IMR-90 (cell line): ENCODE measurements around the gene WLS. TPM values are rescaled to one million over a fixed set of nuclear protein-coding genes. Genes with fewer than 3 reads are reported as not detected.

ENCODE experiments used
- ATAC-seq: fragments of 200-7000 bp; cut with Tn5 transposase; 2 replicates; pipeline ENCODE4 v1.9.1; 2020; ENCODE audit warnings: low read depth, mild to moderate bottlenecking, moderate library complexity
- BruUV-seq: library from RNA; stranded (reverse); fragments of 400-500 nt; replicated peaks from 2 replicates; lab custom pipeline; 2021; lab: Mats Ljungman, UMichigan
- CTCF ChIA-PET: fragments of 300-600 bp; formaldehyde crosslinking; extraction: SDS; loops from one replicate; lab custom pipeline; 2021; ENCODE audit warnings: antibody characterized with exemption; lab: Yijun Ruan, JAX
- POLR2A ChIA-PET: fragments of 300-600 bp; sonication (Branson Sonifier 250); formaldehyde crosslinking; loops from one replicate; lab custom pipeline; 2022; ENCODE audit warnings: antibody characterized with exemption; ENCODE audit not compliant: unreplicated experiment; lab: Charles Lee
- DNase-seq: peaks from one replicate; pipeline ENCODE4 v3.0.0; 2013
- H2AFZ ChIP-seq: replicated peaks from 2 replicates; pipeline ENCODE3; 2013; ENCODE audit warnings: low read length, mild to moderate bottlenecking; ENCODE audit not compliant: poor library complexity
- H2AK5ac ChIP-seq: 2 replicates; pipeline ENCODE4 v1.6.1; 2013; ENCODE audit warnings: low read depth, low read length, inconsistent platforms
- H2AK9ac ChIP-seq: replicated peaks from 2 replicates; pipeline ENCODE3; 2013; ENCODE audit warnings: mild to moderate bottlenecking, low read depth, low read length, moderate library complexity; ENCODE audit not compliant: poor library complexity
- H2BK120ac ChIP-seq: 2 replicates; pipeline ENCODE4 v1.6.1; 2013; ENCODE audit warnings: low read depth, low read length, inconsistent platforms
- H2BK15ac ChIP-seq: 3 replicates; pipeline ENCODE4 v1.6.1; 2013; ENCODE audit warnings: low read depth, low read length, inconsistent platforms
- H2BK20ac ChIP-seq: 2 replicates; pipeline ENCODE4 v1.6.1; 2013; ENCODE audit warnings: low read depth, mild to moderate bottlenecking, inconsistent platforms, low read length, moderate library complexity
- H2BK5ac ChIP-seq: 2 replicates; pipeline ENCODE4 v1.6.1; 2013; ENCODE audit warnings: mild to moderate bottlenecking, low read depth, low read length, inconsistent platforms; ENCODE audit not compliant: poor library complexity, severe bottlenecking
- H3K14ac ChIP-seq: replicated peaks from 2 replicates; pipeline ENCODE4 v1.6.1; 2013; ENCODE audit warnings: low read depth, low read length, inconsistent platforms
- H3K18ac ChIP-seq: 2 replicates; pipeline ENCODE4 v1.6.1; 2013; ENCODE audit warnings: low read depth, low read length, control low read depth
- H3K23ac ChIP-seq: 2 replicates; pipeline ENCODE4 v1.6.1; 2013; ENCODE audit warnings: low read depth, low read length, inconsistent platforms
- H3K27ac ChIP-seq: 2 replicates; pipeline ENCODE4 v1.5.1; 2013; ENCODE audit warnings: mild to moderate bottlenecking, control low read depth, low read length; ENCODE audit not compliant: insufficient read depth
- H3K27me3 ChIP-seq: 2 replicates; pipeline ENCODE4 v1.6.1; 2013; ENCODE audit warnings: low read length; ENCODE audit not compliant: control insufficient read depth, insufficient read depth
- H3K36me3 ChIP-seq: 2 replicates; pipeline ENCODE4 v1.6.1; 2013; ENCODE audit warnings: low read length, mixed read lengths; ENCODE audit not compliant: control insufficient read depth, insufficient read depth
- H3K4ac ChIP-seq: 2 replicates; pipeline ENCODE4 v1.6.1; 2013; ENCODE audit warnings: low read depth, low read length, inconsistent platforms
- H3K4me1 ChIP-seq: 2 replicates; pipeline ENCODE4 v1.6.1; 2013; ENCODE audit warnings: low read length, mixed read lengths; ENCODE audit not compliant: control insufficient read depth, insufficient read depth
- H3K4me2 ChIP-seq: 2 replicates; pipeline ENCODE4 v1.6.1; 2013; ENCODE audit warnings: low read depth, mild to moderate bottlenecking, control low read depth, low read length, moderate library complexity
- H3K4me3 ChIP-seq: 2 replicates; pipeline ENCODE4 v1.5.1; 2013; ENCODE audit warnings: low read depth, mild to moderate bottlenecking, control low read depth, low read length, moderate library complexity; ENCODE audit not compliant: insufficient read depth
- H3K56ac ChIP-seq: 2 replicates; pipeline ENCODE4 v1.6.1; 2013; ENCODE audit warnings: low read length, inconsistent platforms; ENCODE audit not compliant: insufficient read depth; ENCODE audit errors: extremely low read depth
- H3K79me1 ChIP-seq, 2 experiments: 2 replicates each; pipeline ENCODE4 v1.6.1; 2013; ENCODE audit warnings: low read length in 2 of 2, inconsistent platforms in 1 of 2, low read depth in 1 of 2
- H3K9ac ChIP-seq: 2 replicates; pipeline ENCODE4 v1.6.1; 2013; ENCODE audit warnings: low read depth, low read length, control low read depth
- H3K9me1 ChIP-seq: 2 replicates; pipeline ENCODE4 v1.6.1; 2013; ENCODE audit warnings: low read length, inconsistent platforms; ENCODE audit not compliant: insufficient read depth
- H3K9me3 ChIP-seq: 2 replicates; pipeline ENCODE4 v1.6.1; 2013; ENCODE audit warnings: low read length; ENCODE audit not compliant: control insufficient read depth, insufficient read depth
- H4K20me1 ChIP-seq: 2 replicates; pipeline ENCODE4 v1.6.1; 2013; ENCODE audit warnings: low read length, inconsistent platforms; ENCODE audit not compliant: insufficient read depth
- H4K5ac ChIP-seq: 2 replicates; pipeline ENCODE4 v1.6.1; 2013; ENCODE audit warnings: mild to moderate bottlenecking, low read depth, low read length, control low read depth
- H4K8ac ChIP-seq, 2 experiments: 2 replicates each; pipeline ENCODE4 v1.6.1; 2013; ENCODE audit warnings: low read depth in 2 of 2, low read length in 2 of 2, control low read depth in 1 of 2, inconsistent platforms in 1 of 2
- H4K91ac ChIP-seq: 2 replicates; pipeline ENCODE4 v1.6.1; 2013; ENCODE audit warnings: low read depth, low read length, inconsistent platforms; ENCODE audit not compliant: insufficient read depth
- BHLHE40 ChIP-seq: fragments of 150-350 bp; IDR thresholded peaks from 2 replicates; pipeline ENCODE4 v1.6.1; 2016; ENCODE audit warnings: mild to moderate bottlenecking, low read depth, low read length
- CEBPB ChIP-seq: IDR thresholded peaks from 2 replicates; pipeline ENCODE4 v1.6.1; 2012; ENCODE audit warnings: low read depth, low read length, improper control_type of control experiment
- CHD1 ChIP-seq: IDR thresholded peaks from 2 replicates; pipeline ENCODE4 v1.6.1; 2012; ENCODE audit warnings: low read depth, low read length, improper control_type of control experiment
- FOS ChIP-seq: fragments of 150-350 bp; IDR thresholded peaks from 2 replicates; pipeline ENCODE4 v1.6.1; 2016; ENCODE audit warnings: low read depth, low read length
- MAZ ChIP-seq: IDR thresholded peaks from 2 replicates; pipeline ENCODE4 v1.6.1; 2012; ENCODE audit warnings: low read depth, mild to moderate bottlenecking, low read length, improper control_type of control experiment, moderate library complexity, borderline replicate concordance
- MXI1 ChIP-seq: IDR thresholded peaks from 2 replicates; pipeline ENCODE4 v1.6.1; 2012; ENCODE audit warnings: low read depth, mild to moderate bottlenecking, low read length, moderate library complexity, borderline replicate concordance
- NFE2L2 ChIP-seq: fragments of 150-350 bp; IDR thresholded peaks from 2 replicates; pipeline ENCODE4 v1.6.1; 2016; ENCODE audit warnings: low read depth, mild to moderate bottlenecking, low read length
- RAD21 ChIP-seq: IDR thresholded peaks from 2 replicates; pipeline ENCODE4 v1.6.1; 2012; ENCODE audit warnings: low read length, improper control_type of control experiment
- dilution Hi-C: fragments of 300-500 bp; cut with HindIII; formaldehyde crosslinking; loops from one replicate; pipeline ENCODE4 v1.14.3; 2018; ENCODE audit warnings: low sequenced_read_pairs; ENCODE audit not compliant: unreplicated experiment
- in situ Hi-C: fragments of 300-500 bp; cut with MboI; formaldehyde crosslinking; loops from 3 replicates; pipeline ENCODE4 v1.14.3; 2019; ENCODE audit warnings: low sequenced_read_pairs, inconsistent platforms, mixed read lengths
- intact Hi-C: fragments of 100-400 bp; cut with micrococcal nuclease; formaldehyde crosslinking; loops from 2 replicates; pipeline ENCODE4 v1.10.0; 2022
- polyA plus RNA-seq, 3 experiments: library from polyadenylated mRNA; depleted of rRNA; stranded (reverse); fragments of >200 nt; gene quantifications; 2 replicates each; pipeline ENCODE4 v1.2.3, GENCODE V29; 2012; ENCODE audit warnings: low replicate concordance in 1 of 3
- total RNA-seq: library from RNA; depleted of rRNA; stranded (reverse); fragments of >200 nt; gene quantifications from 2 replicates; pipeline ENCODE4 v1.2.3, GENCODE V29; 2012
- TF ChIP-seq, protein P1 (sequence below): fragments of 150-350 bp; IDR thresholded peaks from 2 replicates; pipeline ENCODE4 v1.6.1; 2017; ENCODE audit warnings: mild to moderate bottlenecking, antibody characterized with exemption, low read length, low read depth

The WLS gene
- total and polyA plus RNA-seq, 2 of the 4 experiments (the other 2 are of a cell fraction), result 152 to 157 TPM

DNA sequence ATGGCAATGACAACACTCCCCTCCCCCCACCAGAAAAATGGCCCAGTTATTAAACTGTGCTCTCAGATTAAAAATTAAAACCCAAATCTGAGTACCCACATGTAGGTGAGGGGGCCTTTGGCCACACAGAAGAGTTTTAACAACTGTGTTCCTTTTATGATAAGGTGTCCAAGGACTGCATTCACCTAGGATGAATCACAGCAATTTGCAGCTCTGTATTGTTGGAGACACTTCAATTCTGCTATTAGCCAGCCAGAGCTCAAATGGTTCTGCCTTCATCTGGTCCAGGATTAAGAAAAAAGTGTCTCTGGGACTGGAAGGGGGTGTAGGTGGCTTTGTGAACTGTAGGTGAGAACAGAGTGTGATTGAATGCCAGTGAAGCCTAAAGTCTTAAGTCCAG lies 138.6 kb downstream of the WLS start:
- H3K23ac ChIP-seq, result no peak overlapping the region
- no peak overlapping the region for H2AFZ ChIP-seq
- H4K5ac ChIP-seq, result no peak overlapping the region
- no peak overlapping the region for H2BK20ac ChIP-seq
- intact Hi-C loops (no loop called here), dilution Hi-C loops (no loop called here), in situ Hi-C loops (no loop called here)
- H2BK120ac ChIP-seq, result no peak overlapping the region
- no peak overlapping the region for H4K8ac ChIP-seq
- H4K91ac ChIP-seq, result no peak overlapping the region
- no peaks in the 10 kb centered on the region for H3K9me1 ChIP-seq
- no peaks in the 10 kb centered on the region; the same call in 1 of the 2 replicates for H4K20me1 ChIP-seq
- no peak for DNase-seq
- CTCF ChIA-PET, result interaction anchor here (1.3 kb wide), 1 partner anchor 10 kb away, joined by 4 read pairs; no protein-coding TSS in a partner anchor
- no peak overlapping the region for H3K4ac ChIP-seq
- POLR2A ChIA-PET, result no interaction called here
- no peaks in the 10 kb centered on the region for H3K79me1 ChIP-seq
- H3K9me3 ChIP-seq, result no peaks in the 10 kb centered on the region; the same call in 1 of the 2 replicates
- H3K18ac ChIP-seq, result no peak overlapping the region
- no TSS peak for BruUV-seq
- peak; percentile 29; the same call in 1 of the 2 replicates for ATAC-seq
- no peak for TF ChIP-seq FOS
- no peak for TF ChIP-seq CEBPB
- TF ChIP-seq CHD1, result no peak
- no peak for TF ChIP-seq MXI1
- TF ChIP-seq RAD21, result no peak
- TF ChIP-seq, protein P1, sequence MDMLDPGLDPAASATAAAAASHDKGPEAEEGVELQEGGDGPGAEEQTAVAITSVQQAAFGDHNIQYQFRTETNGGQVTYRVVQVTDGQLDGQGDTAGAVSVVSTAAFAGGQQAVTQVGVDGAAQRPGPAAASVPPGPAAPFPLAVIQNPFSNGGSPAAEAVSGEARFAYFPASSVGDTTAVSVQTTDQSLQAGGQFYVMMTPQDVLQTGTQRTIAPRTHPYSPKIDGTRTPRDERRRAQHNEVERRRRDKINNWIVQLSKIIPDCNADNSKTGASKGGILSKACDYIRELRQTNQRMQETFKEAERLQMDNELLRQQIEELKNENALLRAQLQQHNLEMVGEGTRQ, result no peak
- no peak for TF ChIP-seq MAZ
- TF ChIP-seq BHLHE40, result no peak
- no peak for TF ChIP-seq NFE2L2
- H3K4me3 ChIP-seq, result no peak overlapping the region
- no peak overlapping the region for H2BK15ac ChIP-seq
- no peak overlapping the region for H3K14ac ChIP-seq
- no peak overlapping the region for H2BK5ac ChIP-seq
- no peak overlapping the region for H3K9ac ChIP-seq
- no peak overlapping the region for H3K27ac ChIP-seq
- H3K4me1 ChIP-seq, result no peaks in the 10 kb centered on the region
- H3K56ac ChIP-seq, result no peak overlapping the region
- no peak overlapping the region for H2AK9ac ChIP-seq
- H3K36me3 ChIP-seq, result no peaks in the 10 kb centered on the region
- H3K27me3 ChIP-seq, result no peaks in the 10 kb centered on the region
- H2AK5ac ChIP-seq, result no peak overlapping the region
- H3K4me2 ChIP-seq, result no peak overlapping the region
